Measurements from ENCODE around the gene TXK.

Gene TXK

GRCh38 chr4:48124870-48125269, 9.2 kb downstream of the TXK start:
- DNase-seq (ENCODE audit: extremely low spot score) = no peak
- no peak for TF ChIP-seq CTCF (IDR thresholded peaks at IDR 0.05; ENCODE audit: control extremely low read depth, extremely low read depth, low read depth, missing control alignments)
- ChIA-PET POLR2A (no interaction called here), CTCF (interaction anchor here (1.1 to 2.9 kb wide), 5 partner anchors 7 to 166 kb away, joined by 3 to 11 read pairs (median 6); no protein-coding TSS in a partner anchor)

- POLR2A ChIA-PET = no interaction called here
Measured at GRCh38 chr4:48122756-48123155, 11.3 kb downstream of the TXK start.

GRCh38 chr4:48121180-48121579, 12.9 kb downstream of the TXK start:
- POLR2A ChIA-PET = no interaction called here
- no peak for TF ChIP-seq CTCF (IDR thresholded peaks at IDR 0.05; ENCODE audit: control extremely low read depth, extremely low read depth, low read depth, missing control alignments)
- CTCF ChIA-PET = no interaction called here
- no peak for DNase-seq (ENCODE audit: extremely low spot score)

More at GRCh38 chr4:48122756-48123155, 11.3 kb downstream of the TXK start:
- CTCF ChIA-PET = interaction anchor here (1.2 to 2.9 kb wide), 6 partner anchors 8 to 423 kb away, joined by 4 to 11 read pairs (median 4); no protein-coding TSS in a partner anchor
- DNase-seq (ENCODE audit: extremely low spot score) = no peak
- TF ChIP-seq CTCF (IDR thresholded peaks at IDR 0.05; ENCODE audit: control extremely low read depth, extremely low read depth, low read depth, missing control alignments) = no peak

GRCh38 chr4:48120132-48120531, 13.9 kb downstream of the TXK start:
- ChIA-PET CTCF (no interaction called here), POLR2A (no interaction called here)
- no peak for DNase-seq (ENCODE audit: extremely low spot score)

GRCh38 chr4:48119646-48120045, 14.4 kb downstream of the TXK start:
- POLR2A ChIA-PET = no interaction called here
- DNase-seq (ENCODE audit: extremely low spot score) = no peak
- CTCF ChIA-PET = no interaction called here
- TF ChIP-seq CTCF (IDR thresholded peaks at IDR 0.05; ENCODE audit: control extremely low read depth, extremely low read depth, low read depth, missing control alignments) = no peak

More at GRCh38 chr4:48120132-48120531, 13.9 kb downstream of the TXK start:
- no peak for TF ChIP-seq CTCF (IDR thresholded peaks at IDR 0.05; ENCODE audit: control extremely low read depth, extremely low read depth, low read depth, missing control alignments)

- TF ChIP-seq CTCF (IDR thresholded peaks at IDR 0.05; ENCODE audit: control extremely low read depth, extremely low read depth, low read depth, missing control alignments) = no peak
- ChIA-PET CTCF (interaction anchor here (1.5 to 1.9 kb wide), 3 partner anchors 9 to 21 kb away, joined by 3 to 6 read pairs (median 5); no protein-coding TSS in a partner anchor), POLR2A (no interaction called here)
- no peak for DNase-seq (ENCODE audit: extremely low spot score)
Measured at GRCh38 chr4:48118081-48118480, 16.0 kb downstream of the TXK start.
